Right renal pelvis (tissue), 4 donors: ENCODE results near the gene PTPRE. TPM values are rescaled to one million over a fixed set of nuclear protein-coding genes. Genes with fewer than 3 reads are reported as not detected.

ENCODE experiments used
- DNase-seq, 4 donors: peaks; one replicate each; pipeline ENCODE4 v3.0.0-alpha.2; 2013; ENCODE audit warnings: low read depth in 4 of 4, low spot score in 3 of 4, missing footprints in 1 of 4
- polyA plus RNA-seq, 4 donors: library from polyadenylated mRNA; unstranded; fragments of 120-200 nt; gene quantifications; one replicate each; pipeline ENCODE4 v1.2.1, GENCODE V29; 2013; ENCODE audit not compliant: insufficient read length in 4 of 4

PTPRE gene
- polyA plus RNA-seq, 4 donors: 5.5 to 6.8 (median 6.2) TPM

DNA sequence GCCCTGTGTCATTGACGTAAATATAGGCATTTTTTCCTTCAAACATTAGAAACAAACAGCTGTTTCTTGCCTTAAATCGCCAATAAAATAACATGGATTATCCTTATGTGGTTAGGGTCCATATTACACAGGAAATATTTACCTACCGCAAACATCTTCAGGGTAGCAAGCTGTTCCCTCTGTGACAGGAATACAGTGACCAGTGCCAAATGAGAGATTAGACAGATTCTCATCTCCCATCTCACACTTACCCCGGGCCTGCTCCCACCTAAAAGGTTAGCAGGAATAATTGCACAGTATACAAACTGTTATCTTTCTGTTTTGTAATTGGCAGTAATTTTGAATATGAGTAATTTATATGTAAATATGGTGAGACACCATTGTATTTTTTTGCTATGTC lies 202.8 kb downstream of the PTPRE start:
- DNase-seq: no peak

DNA sequence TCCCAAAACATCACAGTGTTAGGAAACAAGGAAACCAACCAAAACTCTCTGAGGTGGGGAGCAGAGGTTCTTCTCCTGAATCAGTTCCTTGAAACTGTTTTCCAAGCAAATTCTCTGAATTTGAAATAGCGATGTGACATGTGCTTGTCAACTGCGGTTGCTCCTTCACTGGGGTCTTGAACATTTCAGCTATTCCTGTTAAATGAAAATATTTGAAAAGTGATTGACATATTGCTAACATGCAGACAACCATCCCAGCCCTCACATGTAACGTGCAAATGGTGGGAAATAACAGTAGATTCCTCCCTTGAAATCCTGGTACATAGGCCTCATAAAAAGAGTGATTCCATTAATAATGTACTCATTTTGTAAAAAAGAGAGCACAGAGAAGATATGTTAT lies 203.4 kb downstream of the PTPRE start:
- no peak for DNase-seq

DNA sequence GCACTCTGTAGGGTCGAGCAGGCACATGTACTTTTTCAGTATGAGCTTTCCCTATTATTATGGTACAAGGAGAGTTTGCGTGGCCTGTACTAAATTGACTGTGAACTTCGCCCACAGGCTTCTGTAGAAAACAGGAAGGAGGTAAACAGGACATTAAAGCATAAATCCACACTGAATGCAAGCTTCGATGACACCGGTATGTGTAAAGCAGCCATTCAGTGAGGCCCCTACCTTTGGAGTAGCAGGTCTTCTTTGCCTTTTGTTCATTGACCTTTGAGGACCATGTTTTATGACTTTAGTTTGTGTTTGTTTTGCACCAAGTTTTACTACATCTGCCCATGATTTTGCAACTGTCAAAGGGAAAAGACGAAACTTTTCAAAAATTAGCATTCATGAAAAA lies 204.8 kb downstream of the PTPRE start:
- DNase-seq: no peak

DNA sequence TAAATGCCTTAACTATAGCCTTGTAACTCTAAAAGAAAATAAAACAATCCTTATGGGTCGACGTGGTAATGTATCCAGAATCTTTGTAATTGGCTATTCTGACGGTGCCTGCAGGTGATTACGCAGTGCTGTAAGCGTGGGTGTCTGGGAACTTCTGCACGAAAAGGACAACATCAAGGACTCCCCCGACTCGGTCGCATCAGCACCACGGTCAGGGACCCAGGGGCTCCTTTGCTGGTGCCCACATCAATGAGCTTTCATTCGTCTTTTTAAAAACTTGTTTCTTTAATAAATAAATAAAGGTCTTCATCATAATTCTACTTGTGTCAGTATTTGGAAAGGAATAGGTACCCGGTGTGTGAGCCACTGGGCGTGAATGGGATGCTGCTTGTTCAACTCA lies 206.1 kb downstream of the PTPRE start:
- DNase-seq: no peak

- no peak for DNase-seq
These were observed 208.0 kb downstream of the PTPRE start for GRCh38 chr10:128114901-128115300.

GRCh38 chr10:128115356-128115755 lies 208.5 kb downstream of the PTPRE start:
- DNase-seq: no peak

DNA sequence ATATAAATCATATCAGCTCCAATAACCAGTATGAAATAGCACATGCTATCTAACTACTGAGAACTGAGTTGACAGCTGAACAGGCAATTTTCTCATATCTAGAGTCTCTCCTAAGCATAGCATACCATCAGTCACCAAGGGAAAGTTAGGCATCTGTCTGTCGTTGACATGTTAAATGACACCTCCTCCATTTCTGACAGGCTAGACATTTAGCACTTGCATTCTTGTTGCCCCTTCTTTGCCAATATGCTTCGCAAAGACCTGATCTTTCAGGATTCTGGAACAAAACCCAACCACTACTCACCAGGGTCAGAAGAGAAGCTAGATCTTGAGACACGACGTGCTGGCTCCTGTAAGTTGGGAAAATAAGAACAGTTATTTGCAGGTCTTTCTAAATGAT lies 209.3 kb downstream of the PTPRE start:
- no peak for DNase-seq

- no peak for DNase-seq
These were observed 210.1 kb downstream of the PTPRE start for GRCh38 chr10:128116851-128117615.

- no peak for DNase-seq
These were observed 215.0 kb downstream of the PTPRE start for GRCh38 chr10:128121750-128122412.

GRCh38 chr10:128122931-128123330 lies 216.0 kb downstream of the PTPRE start:
- DNase-seq: no peak

DNA sequence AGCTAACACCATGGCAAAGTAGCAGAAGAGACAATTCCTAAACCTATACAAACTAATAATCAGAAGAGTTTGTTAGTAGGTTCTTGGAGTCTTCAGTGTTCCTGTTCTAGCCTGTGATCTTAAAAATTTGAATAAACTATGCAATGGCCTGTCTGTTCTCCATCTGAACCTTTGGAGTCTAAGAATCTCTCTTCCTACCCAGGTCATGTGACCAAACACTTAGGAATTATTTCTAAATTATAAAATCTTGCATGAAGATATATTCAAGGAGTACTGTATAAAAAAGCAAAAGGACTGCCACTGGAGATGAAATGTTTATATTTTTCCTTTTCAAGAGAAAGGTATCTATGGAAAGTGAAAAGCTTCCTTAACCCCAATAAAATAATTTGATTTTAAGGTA lies 216.9 kb downstream of the PTPRE start:
- no peak for DNase-seq

DNA sequence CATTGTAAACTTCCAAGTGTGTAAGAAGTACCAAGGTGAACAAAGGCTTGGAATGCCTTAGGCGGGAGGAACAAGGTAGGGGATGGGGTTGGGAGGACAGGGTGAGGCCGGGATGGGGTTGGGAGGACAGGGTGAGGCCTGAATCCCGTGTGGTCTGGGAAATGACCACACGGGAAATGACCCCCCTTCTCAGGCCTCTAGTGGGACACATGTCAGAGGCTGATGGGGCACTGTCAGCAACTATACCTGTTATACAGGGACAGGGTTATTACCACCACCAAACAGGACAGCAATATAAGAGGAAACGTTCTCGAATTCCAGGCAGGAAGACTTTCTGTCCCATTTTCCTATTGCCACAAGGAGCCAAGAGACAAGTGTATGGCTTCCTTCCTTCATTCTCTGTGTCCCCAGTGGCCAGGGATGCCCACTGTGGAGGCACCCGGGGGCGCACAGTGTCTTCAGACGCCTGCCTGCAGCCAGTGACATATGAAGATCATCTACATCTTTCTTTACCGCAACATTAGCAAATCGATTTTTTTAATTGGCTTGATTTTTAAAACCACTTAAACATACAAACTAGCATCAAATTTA lies 218.0 kb downstream of the PTPRE start:
- no peak for DNase-seq

- no peak for DNase-seq
These were observed 218.6 kb downstream of the PTPRE start for GRCh38 chr10:128125416-128125943.

GRCh38 chr10:128125944-128126764 lies 219.3 kb downstream of the PTPRE start, which contains the start of gene MKI67:
Gene MKI67 (minus strand): TSS chr10:128126423. CDS start chr10:128125667, 756 bp downstream.
- peak; percentile 66 to 84 (median 80) for DNase-seq

DNA sequence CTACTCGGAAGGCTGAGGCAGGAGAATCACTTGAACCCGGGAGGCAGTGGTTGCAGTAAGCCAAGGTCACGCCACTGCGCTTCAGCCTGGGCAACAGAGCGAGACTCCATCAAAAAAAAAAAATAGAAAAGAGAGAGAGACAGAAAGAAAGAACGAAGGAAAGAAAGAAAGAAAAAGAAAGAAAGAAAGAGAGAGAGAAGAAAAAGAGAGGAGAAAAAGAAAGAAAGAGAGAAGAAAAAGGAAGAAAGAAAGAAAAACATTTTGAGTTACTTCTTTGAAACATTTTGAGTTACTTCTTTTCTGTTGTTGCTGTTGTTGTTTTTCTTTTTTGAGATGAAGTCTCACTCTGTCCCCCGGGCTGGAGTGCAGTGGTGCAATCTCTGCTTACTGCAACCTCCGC lies 221.7 kb downstream of the PTPRE start:
- no peak for DNase-seq

- DNase-seq: no peak
These were observed 223.1 kb downstream of the PTPRE start for GRCh38 chr10:128130051-128130450.

Other genes starting within 250 kb of the PTPRE start
- gene FOXI2, start 169.9 kb upstream of the PTPRE start, polyA plus RNA-seq: 1 to 10 TPM; 1.2 to 2.3 (median 1.5) TPM
- 10 to 100 TPM; 16.4 to 24.1 (median 19.0) TPM for gene CLRN3, start 14.2 kb upstream of the PTPRE start, polyA plus RNA-seq
- 10 to 100 TPM; 46.6 to 52.5 (median 50.1) TPM for gene MKI67, start 219.3 kb downstream of the PTPRE start, polyA plus RNA-seq